Measurements from ENCODE around the gene MR1. TPM values are rescaled to one million over a fixed set of nuclear protein-coding genes. Genes with fewer than 3 reads are reported as not detected.

MR1 gene
- total and polyA plus RNA-seq, 2 of the 13 experiments (the other 11 are each of a cell fraction or from before 2014, with no cell fraction given) = 7.7 to 10.4 TPM

DNA sequence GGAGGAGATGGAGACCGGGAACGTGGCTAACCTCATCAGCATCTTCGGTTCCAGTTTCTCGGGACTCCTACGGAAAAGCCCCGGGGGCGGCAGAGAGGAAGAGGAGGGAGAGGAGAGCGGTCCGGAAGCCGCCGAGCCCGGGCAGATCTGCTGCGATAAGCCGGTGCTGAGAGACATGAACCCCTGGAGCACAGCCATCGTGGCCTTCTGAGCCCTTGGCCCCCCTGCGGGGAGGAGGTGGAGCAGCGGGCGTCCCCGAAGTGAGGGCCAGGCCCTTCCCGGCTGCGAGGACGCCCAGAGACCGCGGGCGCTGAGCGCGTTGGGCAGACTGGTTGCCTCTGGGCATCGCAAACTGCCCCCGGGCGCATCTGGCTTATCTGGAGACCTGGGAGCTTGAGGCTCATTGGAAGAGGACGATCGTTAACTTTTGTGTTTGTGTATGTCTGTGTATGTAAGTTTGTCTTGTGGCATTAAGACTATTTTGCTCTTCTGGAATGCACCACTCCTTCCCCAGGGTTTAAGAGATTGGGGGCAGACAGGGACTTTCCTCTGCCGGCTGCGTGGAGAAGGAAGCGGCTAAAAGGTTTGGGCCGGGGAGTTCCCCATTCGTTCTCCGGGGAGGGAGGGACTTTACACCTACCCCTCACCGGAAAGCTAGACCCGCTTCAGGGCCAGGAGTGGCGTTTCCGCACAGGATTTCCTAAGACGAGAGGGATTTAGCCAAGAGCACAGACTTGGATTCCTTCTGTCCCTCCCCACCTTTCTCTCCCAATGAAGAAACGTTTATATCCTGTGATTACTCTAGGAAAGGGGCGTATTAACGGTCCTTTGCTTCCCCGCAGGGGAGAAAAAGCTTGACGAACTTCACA, 56.1 kb downstream of the MR1 start (continued):
- TF ChIP-seq, protein P1, sequence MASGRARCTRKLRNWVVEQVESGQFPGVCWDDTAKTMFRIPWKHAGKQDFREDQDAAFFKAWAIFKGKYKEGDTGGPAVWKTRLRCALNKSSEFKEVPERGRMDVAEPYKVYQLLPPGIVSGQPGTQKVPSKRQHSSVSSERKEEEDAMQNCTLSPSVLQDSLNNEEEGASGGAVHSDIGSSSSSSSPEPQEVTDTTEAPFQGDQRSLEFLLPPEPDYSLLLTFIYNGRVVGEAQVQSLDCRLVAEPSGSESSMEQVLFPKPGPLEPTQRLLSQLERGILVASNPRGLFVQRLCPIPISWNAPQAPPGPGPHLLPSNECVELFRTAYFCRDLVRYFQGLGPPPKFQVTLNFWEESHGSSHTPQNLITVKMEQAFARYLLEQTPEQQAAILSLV (CRISPR knock-in tag; IDR thresholded peaks at IDR 0.05; ENCODE audit: borderline replicate concordance) = no peak
- peak; percentile 72; the same call in 1 of the 2 replicates for TF ChIP-seq ZNF607 (CRISPR knock-in tag; IDR thresholded peaks at IDR 0.05; ENCODE audit: borderline replicate concordance)
- TF ChIP-seq, protein P2, sequence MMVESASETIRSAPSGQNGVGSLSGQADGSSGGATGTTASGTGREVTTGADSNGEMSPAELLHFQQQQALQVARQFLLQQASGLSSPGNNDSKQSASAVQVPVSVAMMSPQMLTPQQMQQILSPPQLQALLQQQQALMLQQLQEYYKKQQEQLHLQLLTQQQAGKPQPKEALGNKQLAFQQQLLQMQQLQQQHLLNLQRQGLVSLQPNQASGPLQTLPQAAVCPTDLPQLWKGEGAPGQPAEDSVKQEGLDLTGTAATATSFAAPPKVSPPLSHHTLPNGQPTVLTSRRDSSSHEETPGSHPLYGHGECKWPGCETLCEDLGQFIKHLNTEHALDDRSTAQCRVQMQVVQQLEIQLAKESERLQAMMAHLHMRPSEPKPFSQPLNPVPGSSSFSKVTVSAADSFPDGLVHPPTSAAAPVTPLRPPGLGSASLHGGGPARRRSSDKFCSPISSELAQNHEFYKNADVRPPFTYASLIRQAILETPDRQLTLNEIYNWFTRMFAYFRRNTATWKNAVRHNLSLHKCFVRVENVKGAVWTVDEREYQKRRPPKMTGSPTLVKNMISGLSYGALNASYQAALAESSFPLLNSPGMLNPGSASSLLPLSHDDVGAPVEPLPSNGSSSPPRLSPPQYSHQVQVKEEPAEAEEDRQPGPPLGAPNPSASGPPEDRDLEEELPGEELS (CRISPR knock-in tag; IDR thresholded peaks at IDR 0.05) = no peak
- no peak for TF ChIP-seq NCOA2 (CRISPR knock-in tag; IDR thresholded peaks at IDR 0.05)
- 0 out of 2 replicates have a peak, but pooled peaks have one; percentile 8 for TF ChIP-seq ZNF788 (CRISPR knock-in tag; IDR thresholded peaks at IDR 0.05; ENCODE audit: borderline replicate concordance)
- TF ChIP-seq, protein P3, sequence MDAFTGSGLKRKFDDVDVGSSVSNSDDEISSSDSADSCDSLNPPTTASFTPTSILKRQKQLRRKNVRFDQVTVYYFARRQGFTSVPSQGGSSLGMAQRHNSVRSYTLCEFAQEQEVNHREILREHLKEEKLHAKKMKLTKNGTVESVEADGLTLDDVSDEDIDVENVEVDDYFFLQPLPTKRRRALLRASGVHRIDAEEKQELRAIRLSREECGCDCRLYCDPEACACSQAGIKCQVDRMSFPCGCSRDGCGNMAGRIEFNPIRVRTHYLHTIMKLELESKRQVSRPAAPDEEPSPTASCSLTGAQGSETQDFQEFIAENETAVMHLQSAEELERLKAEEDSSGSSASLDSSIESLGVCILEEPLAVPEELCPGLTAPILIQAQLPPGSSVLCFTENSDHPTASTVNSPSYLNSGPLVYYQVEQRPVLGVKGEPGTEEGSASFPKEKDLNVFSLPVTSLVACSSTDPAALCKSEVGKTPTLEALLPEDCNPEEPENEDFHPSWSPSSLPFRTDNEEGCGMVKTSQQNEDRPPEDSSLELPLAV (CRISPR knock-in tag; conservative IDR thresholded peaks at IDR 0.05; ENCODE audit: low read depth) = no peak
- TF ChIP-seq, protein P4, sequence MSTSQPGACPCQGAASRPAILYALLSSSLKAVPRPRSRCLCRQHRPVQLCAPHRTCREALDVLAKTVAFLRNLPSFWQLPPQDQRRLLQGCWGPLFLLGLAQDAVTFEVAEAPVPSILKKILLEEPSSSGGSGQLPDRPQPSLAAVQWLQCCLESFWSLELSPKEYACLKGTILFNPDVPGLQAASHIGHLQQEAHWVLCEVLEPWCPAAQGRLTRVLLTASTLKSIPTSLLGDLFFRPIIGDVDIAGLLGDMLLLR (CRISPR knock-in tag; IDR thresholded peaks at IDR 0.05) = no peak
- TF ChIP-seq JUN (CRISPR knock-in tag; IDR thresholded peaks at IDR 0.05) = no peak
- TF ChIP-seq ZSCAN31 (CRISPR knock-in tag; IDR thresholded peaks at IDR 0.05; ENCODE audit: low read depth) = no peak
- no peak for TF ChIP-seq ZNF253 (CRISPR knock-in tag; IDR thresholded peaks at IDR 0.05; ENCODE audit: borderline replicate concordance)
- TF ChIP-seq, protein P5, sequence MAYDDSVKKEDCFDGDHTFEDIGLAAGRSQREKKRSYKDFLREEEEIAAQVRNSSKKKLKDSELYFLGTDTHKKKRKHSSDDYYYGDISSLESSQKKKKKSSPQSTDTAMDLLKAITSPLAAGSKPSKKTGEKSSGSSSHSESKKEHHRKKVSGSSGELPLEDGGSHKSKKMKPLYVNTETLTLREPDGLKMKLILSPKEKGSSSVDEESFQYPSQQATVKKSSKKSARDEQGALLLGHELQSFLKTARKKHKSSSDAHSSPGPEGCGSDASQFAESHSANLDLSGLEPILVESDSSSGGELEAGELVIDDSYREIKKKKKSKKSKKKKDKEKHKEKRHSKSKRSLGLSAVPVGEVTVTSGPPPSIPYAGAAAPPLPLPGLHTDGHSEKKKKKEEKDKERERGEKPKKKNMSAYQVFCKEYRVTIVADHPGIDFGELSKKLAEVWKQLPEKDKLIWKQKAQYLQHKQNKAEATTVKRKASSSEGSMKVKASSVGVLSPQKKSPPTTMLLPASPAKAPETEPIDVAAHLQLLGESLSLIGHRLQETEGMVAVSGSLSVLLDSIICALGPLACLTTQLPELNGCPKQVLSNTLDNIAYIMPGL (CRISPR knock-in tag; IDR thresholded peaks at IDR 0.05; ENCODE audit: borderline replicate concordance in 1 of 2, low read depth in 1 of 2) = peak in 1 of 2 experiments; percentile 62; a peak in 2 of 4 replicates
- TF ChIP-seq ATM (IDR thresholded peaks at IDR 0.05; ENCODE audit: borderline replicate concordance) = no peak
- TF ChIP-seq ZBTB3 (CRISPR knock-in tag; IDR thresholded peaks at IDR 0.05; ENCODE audit: borderline replicate concordance, low read depth) = no peak
- TF ChIP-seq ATF7-NPFF (CRISPR knock-in tag; IDR thresholded peaks at IDR 0.05; ENCODE audit: low read depth) = no peak
- no peak for TF ChIP-seq LCORL (IDR thresholded peaks at IDR 0.05)
- peak; percentile 26; the same call in 1 of the 2 replicates for TF ChIP-seq LCORL (CRISPR knock-in tag; IDR thresholded peaks at IDR 0.05)
- TF ChIP-seq, protein P6, sequence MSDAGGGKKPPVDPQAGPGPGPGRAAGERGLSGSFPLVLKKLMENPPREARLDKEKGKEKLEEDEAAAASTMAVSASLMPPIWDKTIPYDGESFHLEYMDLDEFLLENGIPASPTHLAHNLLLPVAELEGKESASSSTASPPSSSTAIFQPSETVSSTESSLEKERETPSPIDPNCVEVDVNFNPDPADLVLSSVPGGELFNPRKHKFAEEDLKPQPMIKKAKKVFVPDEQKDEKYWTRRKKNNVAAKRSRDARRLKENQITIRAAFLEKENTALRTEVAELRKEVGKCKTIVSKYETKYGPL (CRISPR knock-in tag; IDR thresholded peaks at IDR 0.05) = no peak
- TF ChIP-seq PHF8 (CRISPR knock-in tag; IDR thresholded peaks at IDR 0.05) = peak; percentile 55
- TF ChIP-seq FOXA3 (CRISPR knock-in tag; IDR thresholded peaks at IDR 0.05) = no peak
- TF ChIP-seq CBX5 (CRISPR knock-in tag; IDR thresholded peaks at IDR 0.05; ENCODE audit: borderline replicate concordance) = no peak; the same call in 1 of the 2 replicates
